ENCODE measurements around the gene MYO3B. TPM values are rescaled to one million over a fixed set of nuclear protein-coding genes. Genes with fewer than 3 reads are reported as not detected.

Gene MYO3B
- polyA plus RNA-seq, 1 experiment = 0.10 TPM

DNA sequence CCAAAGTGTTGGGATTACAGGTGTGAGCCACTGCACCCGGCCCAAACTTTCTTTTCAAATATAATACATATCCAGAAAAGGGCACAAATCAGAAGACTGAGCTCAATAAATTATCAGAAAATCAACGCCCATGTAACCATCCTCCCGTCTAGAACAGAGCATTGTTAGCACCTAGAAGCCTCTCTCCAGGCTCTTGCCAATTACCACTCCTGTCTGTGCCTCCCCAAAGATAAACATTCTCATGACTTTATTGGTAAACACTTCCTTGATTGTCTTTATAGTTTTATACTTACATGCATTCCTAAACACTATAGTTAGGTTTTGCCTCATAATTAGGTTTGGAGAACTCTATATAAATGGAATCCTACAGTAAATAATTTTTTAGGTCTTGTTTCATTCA is 478.7 kb downstream of the MYO3B start:
- POLR2A ChIA-PET = no interaction called here
- TF ChIP-seq, protein P1, sequence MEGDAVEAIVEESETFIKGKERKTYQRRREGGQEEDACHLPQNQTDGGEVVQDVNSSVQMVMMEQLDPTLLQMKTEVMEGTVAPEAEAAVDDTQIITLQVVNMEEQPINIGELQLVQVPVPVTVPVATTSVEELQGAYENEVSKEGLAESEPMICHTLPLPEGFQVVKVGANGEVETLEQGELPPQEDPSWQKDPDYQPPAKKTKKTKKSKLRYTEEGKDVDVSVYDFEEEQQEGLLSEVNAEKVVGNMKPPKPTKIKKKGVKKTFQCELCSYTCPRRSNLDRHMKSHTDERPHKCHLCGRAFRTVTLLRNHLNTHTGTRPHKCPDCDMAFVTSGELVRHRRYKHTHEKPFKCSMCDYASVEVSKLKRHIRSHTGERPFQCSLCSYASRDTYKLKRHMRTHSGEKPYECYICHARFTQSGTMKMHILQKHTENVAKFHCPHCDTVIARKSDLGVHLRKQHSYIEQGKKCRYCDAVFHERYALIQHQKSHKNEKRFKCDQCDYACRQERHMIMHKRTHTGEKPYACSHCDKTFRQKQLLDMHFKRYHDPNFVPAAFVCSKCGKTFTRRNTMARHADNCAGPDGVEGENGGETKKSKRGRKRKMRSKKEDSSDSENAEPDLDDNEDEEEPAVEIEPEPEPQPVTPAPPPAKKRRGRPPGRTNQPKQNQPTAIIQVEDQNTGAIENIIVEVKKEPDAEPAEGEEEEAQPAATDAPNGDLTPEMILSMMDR (IDR thresholded peaks at IDR 0.05; ENCODE audit: low read depth, low read length) = no peak
- no peak for DNase-seq (ENCODE audit: low read depth, low spot score)

DNA sequence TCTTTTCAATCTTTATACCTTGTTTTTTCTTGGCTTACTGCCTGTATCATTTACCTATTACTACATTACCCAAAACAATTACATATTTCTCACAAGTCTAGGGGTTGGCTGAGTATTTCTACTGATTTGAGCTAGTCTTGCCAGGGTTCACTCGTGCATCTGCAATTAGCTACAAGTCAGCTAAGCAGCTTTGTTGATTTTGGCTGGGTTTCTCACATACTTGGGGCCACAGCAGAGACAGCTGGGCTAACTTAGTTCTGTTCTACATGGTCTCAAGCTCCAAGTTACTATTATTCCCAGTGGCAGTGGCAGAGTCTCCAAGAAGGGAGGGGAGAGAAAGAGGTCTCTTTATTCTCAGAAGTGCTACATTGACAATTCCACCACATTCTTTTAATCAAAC is 482.5 kb downstream of the MYO3B start:
- H3K4me3 ChIP-seq (ENCODE audit: low read depth, low read length) = no peak overlapping the region
- no peaks in the 10 kb centered on the region for H3K27me3 ChIP-seq (ENCODE audit: control insufficient read depth, insufficient read depth, low read length)
- ChIA-PET CTCF (no interaction called here), POLR2A (no interaction called here)
- no peak overlapping the region for H3K27ac ChIP-seq (ENCODE audit: low read depth, low read length)
- no peaks in the 10 kb centered on the region for H3K9me3 ChIP-seq (ENCODE audit: control insufficient read depth, insufficient read depth, low read length)
- DNase-seq (ENCODE audit: low read depth, low spot score) = no peak
- TF ChIP-seq, protein P1 (IDR thresholded peaks at IDR 0.05; ENCODE audit: low read depth, low read length) = no peak

More for the DNA sequence above, 478.7 kb downstream of the MYO3B start:
- H3K9me3 ChIP-seq (ENCODE audit: control insufficient read depth, insufficient read depth, low read length) = no peaks in the 10 kb centered on the region
- H3K27me3 ChIP-seq (ENCODE audit: control insufficient read depth, insufficient read depth, low read length) = no peaks in the 10 kb centered on the region
- H3K4me3 ChIP-seq (ENCODE audit: low read depth, low read length) = no peak overlapping the region
- H3K27ac ChIP-seq (ENCODE audit: low read depth, low read length) = no peak overlapping the region
- CTCF ChIA-PET = interaction anchor here (0.6 kb wide), 1 partner anchor 11 kb away, joined by 4 read pairs; no protein-coding TSS in a partner anchor

DNA sequence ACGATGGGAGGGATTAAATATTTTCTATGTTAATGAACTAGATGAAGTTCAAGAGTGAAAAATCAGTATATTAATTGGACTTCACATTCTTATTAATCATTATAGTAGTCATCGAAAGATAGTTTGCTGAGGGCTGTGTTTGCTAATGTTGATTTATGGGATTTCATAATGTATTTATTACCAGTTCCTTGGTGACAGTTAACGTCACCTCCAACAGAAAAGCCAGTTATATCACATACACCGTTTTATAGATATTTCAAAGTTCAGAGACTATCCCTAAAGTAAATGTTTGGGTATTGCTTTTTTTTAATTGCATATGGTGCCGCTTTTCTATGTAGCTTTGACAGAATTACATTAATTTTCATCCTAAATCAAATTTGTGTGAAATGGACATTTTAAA is 487.8 kb downstream of the MYO3B start:
- CTCF ChIA-PET = no interaction called here
- Histone ChIP-seq H3K27ac (ENCODE audit: low read depth, low read length) (no peak overlapping the region), H3K4me3 (ENCODE audit: low read depth, low read length) (no peak overlapping the region), H3K9me3 (ENCODE audit: control insufficient read depth, insufficient read depth, low read length) (no peaks in the 10 kb centered on the region), H3K27me3 (ENCODE audit: control insufficient read depth, insufficient read depth, low read length) (no peaks in the 10 kb centered on the region)
- DNase-seq (ENCODE audit: low read depth, low spot score) = no peak
- TF ChIP-seq, protein P1 (IDR thresholded peaks at IDR 0.05; ENCODE audit: low read depth, low read length) = no peak
- POLR2A ChIA-PET = no interaction called here

DNA sequence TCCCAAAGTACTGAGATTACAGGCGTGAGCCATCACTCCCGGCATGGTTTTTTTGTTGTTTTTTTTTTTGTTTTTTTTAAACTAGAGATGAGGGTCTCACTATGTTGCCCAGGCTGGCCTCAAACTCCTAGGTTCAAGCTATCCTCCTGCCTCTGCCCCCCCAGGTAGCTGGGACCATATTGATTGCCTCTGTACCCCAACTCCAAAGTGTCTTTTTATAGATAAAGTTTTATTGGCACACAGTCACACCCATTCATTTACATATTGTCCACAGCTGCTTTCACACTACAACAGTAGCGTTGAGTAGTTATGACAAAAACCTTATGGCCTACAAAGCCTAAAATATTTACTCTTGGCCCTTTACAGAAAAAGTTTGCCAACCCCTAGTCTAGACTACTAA is 492.0 kb downstream of the MYO3B start:
- ChIA-PET CTCF (no interaction called here), POLR2A (no interaction called here)
- Histone ChIP-seq H3K27ac (ENCODE audit: low read depth, low read length) (no peak overlapping the region), H3K4me3 (ENCODE audit: low read depth, low read length) (no peak overlapping the region), H3K27me3 (ENCODE audit: control insufficient read depth, insufficient read depth, low read length) (no peaks in the 10 kb centered on the region), H3K9me3 (ENCODE audit: control insufficient read depth, insufficient read depth, low read length) (no peaks in the 10 kb centered on the region)
- no peak for DNase-seq (ENCODE audit: low read depth, low spot score)
- TF ChIP-seq, protein P1 (IDR thresholded peaks at IDR 0.05; ENCODE audit: low read depth, low read length) = no peak

DNA sequence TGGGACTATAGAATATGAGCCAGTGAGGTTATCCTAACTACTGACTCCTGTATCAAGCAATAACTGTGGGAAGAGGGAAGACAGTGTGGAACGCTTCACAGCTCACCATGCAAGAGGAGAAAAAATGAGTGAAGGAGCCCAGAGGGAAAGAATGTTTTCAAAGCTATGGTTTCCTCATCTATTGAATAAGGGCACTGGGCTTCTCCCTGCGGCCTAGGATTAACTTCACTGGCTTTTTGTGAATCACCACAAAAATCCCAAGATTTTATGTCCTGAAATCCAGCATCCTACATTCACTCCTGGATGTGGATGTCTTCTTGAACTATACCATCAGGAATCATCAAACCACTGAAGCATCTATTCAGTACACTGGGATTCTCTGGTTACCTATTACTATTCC is 492.7 kb downstream of the MYO3B start:
- TF ChIP-seq, protein P1 (IDR thresholded peaks at IDR 0.05; ENCODE audit: low read depth, low read length) = no peak
- no peak for DNase-seq (ENCODE audit: low read depth, low spot score)
- POLR2A ChIA-PET = no interaction called here
- no peaks in the 10 kb centered on the region for H3K9me3 ChIP-seq (ENCODE audit: control insufficient read depth, insufficient read depth, low read length)
- H3K4me3 ChIP-seq (ENCODE audit: low read depth, low read length) = no peak overlapping the region
- H3K27ac ChIP-seq (ENCODE audit: low read depth, low read length) = no peak overlapping the region
- H3K27me3 ChIP-seq (ENCODE audit: control insufficient read depth, insufficient read depth, low read length) = no peaks in the 10 kb centered on the region
- CTCF ChIA-PET = no interaction called here
